C4-2B (cell line): Measurements from ENCODE around the gene SCRT2.
"Not testable (repeated sequence)": the region's sequence is repeated elsewhere in the genome, so short reads cannot be mapped to it uniquely, and the experiment has no call there.

Experiments used
- H3K27ac ChIP-seq: fragments of 450-650 bp; 2 replicates; pipeline ENCODE4 v1.5.1; 2017
- ZFX ChIP-seq: fragments of 450-650 bp; IDR thresholded peaks from 2 replicates; pipeline ENCODE4 v1.6.1; 2017
- TF ChIP-seq, protein P1 (sequence below): fragments of 450-650 bp; conservative IDR thresholded peaks from 2 replicates; pipeline ENCODE4 v1.5.1; 2017; ENCODE audit warnings: mild to moderate bottlenecking

The SCRT2 gene

DNA sequence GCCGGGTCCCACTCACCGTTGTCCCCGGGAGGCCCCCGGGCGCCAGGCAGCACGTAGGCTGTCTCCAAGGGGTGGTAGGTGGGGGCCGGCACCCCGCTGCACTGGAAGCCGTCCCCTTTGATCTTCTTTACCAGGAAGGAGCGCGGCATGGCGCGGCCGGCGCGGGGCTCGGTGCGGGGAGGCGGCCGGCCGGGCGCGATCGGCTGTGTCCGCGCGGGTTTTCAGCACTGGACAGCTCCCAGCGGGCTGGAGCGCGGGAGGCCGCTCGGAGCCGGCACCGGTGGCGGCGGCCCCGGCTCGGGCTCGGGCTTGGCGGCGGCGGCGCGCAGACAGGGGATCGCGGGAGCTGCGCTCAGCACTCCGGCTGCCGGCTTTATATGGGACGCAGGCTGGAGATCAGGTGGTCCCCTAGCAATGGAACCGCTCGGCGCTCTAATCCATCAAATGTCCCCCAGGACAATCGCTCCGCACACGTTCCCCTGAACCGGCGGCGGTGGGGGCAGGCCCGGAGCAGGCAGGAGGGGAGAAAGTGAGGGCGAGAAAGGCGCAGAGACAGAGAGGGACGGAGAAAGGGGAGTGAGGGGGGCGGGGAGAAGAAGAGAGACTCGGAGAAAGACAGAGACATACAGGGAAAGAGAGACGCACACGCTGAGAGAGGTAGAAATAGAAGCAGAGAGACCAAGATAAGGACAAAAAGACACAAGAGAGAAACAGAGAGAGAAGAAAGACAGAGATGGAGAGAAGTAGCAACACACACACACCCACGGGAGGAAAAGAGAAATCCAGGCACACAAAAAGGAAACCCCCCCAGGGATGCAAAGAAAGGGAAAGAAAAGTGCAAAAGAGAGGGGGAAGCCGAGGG is at the start of gene SCRT2:
Gene SCRT2, minus strand, starts transcription at position 350 of the 862 bp plus-strand sequence. Its CDS starts 201 bp downstream, at position 149.
- no peak within 1 kb of the TSS for H3K27ac ChIP-seq
- TF ChIP-seq, protein P1, sequence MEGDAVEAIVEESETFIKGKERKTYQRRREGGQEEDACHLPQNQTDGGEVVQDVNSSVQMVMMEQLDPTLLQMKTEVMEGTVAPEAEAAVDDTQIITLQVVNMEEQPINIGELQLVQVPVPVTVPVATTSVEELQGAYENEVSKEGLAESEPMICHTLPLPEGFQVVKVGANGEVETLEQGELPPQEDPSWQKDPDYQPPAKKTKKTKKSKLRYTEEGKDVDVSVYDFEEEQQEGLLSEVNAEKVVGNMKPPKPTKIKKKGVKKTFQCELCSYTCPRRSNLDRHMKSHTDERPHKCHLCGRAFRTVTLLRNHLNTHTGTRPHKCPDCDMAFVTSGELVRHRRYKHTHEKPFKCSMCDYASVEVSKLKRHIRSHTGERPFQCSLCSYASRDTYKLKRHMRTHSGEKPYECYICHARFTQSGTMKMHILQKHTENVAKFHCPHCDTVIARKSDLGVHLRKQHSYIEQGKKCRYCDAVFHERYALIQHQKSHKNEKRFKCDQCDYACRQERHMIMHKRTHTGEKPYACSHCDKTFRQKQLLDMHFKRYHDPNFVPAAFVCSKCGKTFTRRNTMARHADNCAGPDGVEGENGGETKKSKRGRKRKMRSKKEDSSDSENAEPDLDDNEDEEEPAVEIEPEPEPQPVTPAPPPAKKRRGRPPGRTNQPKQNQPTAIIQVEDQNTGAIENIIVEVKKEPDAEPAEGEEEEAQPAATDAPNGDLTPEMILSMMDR: no peak
- TF ChIP-seq ZFX: no peak

DNA sequence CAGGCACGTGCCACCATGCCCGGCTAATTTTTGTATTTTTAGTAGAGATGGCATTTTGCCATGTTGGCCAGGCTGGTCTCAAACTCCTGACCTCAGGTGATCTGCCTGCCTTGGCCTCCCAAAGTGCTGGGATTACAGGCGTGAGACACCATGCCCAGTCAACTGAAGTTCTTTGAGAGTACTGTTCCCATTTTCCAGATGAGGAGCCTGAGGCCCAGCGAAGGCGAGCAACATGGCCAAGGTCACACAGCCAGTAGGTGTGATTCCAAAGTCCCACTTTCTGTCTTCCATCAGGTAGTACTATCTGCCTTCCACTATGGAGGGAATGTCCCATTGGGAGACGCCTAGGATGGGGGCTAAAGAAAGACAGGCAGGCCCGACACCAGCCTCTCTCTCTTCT is 49.2 kb upstream of the SCRT2 start:
- H3K27ac ChIP-seq: not testable (repeated sequence)

DNA sequence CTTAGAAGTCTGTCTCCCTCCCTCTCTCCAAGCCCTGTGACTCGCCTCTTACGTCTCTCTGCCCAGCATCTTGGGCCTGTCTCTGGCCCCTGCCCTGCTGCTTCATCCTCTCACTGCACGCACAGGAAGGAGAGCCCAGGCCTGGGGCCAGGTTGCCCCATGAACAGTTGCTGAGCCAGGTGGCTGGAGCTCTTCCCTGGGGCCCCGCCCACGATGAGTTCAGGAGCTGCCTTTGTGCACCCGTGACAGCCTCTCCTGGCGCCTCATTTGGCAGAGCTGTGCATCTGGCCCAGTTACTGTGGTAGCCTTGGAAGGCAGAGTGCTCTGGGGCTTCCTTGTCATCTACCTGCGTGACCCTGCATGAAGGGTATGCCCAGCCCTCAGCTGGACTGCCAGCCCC is 48.2 kb upstream of the SCRT2 start:
- TF ChIP-seq, protein P1: no peak
- no peak for TF ChIP-seq ZFX
- peak overlapping the region; percentile 3; the same call in 1 of the 2 replicates for H3K27ac ChIP-seq

DNA sequence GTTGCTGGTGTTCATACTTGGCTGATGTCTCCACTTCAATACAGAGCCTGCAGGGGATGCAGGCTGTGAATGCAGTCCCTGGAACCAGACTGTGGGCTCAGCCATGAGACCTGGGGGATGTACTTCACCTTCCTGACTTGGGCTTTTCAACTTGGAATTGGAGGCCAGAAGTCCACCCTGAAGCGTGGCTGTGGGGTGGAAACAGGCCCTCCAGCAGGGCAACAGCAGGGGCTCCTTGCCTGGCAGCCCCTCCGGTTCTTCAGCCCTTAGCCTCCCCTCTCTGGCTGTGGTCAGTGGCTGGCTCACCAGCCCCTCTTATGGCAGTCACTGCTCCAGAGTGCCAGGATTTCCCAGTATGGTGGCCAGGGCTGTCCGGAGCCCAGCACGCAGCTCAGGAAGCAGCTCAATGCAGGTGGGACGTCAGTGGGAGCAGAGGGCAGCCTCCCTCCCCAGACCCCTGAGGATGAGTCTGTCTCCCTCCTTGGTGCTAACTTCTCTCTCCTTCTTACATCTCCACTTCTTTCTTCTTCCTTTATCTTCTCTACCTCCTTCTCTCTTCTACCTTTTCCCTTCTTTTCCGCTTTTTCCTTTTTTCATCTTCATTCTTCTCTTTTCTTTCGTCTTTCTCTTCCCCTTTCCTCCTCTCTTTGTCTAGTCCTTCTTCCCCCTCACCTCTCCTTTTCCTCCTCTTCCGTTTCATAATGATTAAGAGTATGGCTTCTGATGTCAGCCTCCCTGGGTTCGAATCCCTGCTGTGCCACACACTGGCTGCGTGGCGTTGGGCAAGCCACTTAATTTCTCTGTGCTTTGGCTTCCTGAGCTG is 47.4 kb upstream of the SCRT2 start:
- H3K27ac ChIP-seq: no peak overlapping the region

DNA sequence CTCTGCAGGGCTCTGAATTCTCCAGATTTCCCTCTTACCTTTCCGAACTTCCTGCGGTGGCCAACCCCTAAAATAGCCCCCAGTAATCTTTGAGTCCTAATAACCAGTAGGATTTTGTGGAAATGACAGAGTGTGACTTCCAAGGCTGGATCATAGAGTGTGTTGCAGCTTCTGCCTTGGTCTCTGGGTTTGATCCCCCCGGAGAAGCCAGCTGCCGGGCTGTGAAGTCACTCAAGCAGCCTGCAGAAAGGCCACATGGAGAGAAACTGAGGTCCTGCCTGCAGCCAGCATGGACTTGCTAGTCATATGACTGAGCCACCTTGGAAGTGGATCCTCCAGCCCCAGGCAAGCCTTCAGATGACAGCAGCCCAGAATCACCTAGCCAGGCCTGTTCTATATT is 46.3 kb upstream of the SCRT2 start:
- TF ChIP-seq, protein P1: no peak
- no peak overlapping the region for H3K27ac ChIP-seq

More for the DNA sequence above, 47.4 kb upstream of the SCRT2 start:
- TF ChIP-seq, protein P1: no peak
- TF ChIP-seq ZFX: no peak

DNA sequence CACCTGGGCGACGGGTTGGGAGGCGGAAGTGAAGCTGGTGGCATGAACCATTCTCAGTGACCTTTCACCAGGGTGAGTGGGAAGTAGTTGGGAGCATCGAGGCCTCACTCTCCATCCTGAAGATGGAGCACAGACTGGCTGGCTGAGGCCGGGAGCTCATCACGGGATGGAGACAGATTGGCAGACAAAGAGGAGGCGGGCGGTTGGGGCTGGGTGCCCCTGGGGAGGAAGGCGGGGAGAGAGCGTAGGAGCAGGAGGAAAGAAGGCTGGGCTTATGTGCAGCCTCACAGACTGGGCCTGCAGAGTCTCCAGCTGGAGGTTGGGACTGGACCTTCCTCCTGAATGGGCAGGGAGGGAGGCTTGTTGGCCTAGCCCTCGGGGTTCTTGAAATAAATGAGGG is 44.2 kb upstream of the SCRT2 start:
- TF ChIP-seq ZFX: no peak
- TF ChIP-seq, protein P1: no peak
- H3K27ac ChIP-seq: no peak overlapping the region

DNA sequence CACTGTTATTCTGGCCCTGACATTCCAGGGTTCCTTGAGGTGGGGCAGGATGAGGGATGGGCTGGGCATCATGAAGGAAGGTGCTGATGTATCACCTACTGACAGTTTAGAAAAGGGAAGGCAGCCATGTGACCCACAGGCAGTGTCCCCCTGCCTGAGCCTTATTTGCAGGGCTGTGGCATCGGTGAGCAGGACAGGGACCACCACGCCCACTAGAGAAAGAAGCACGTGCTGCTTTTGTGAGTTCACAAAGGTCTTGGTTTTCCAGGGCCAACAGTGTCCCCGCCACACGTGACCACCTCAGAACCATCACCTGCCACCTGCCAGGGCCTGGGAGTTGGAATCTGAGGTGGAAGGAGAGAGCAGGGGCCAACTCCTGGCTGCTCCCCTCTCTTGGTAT is 43.5 kb upstream of the SCRT2 start:
- TF ChIP-seq, protein P1: no peak
- no peak for TF ChIP-seq ZFX
- H3K27ac ChIP-seq: no peak overlapping the region
